GM19035 (cell line): ENCODE data around the gene DMAC2.
"Not testable (repeated sequence)": the region's sequence is repeated elsewhere in the genome, so short reads cannot be mapped to it uniquely, and the experiment has no call there.

Experiments
- ATAC-seq: cut with Tn5 transposase; IDR thresholded peaks from one replicate; pipeline ENCODE4 v1.9.1; 2021; ENCODE audit not compliant: unreplicated experiment

Gene DMAC2

DNA sequence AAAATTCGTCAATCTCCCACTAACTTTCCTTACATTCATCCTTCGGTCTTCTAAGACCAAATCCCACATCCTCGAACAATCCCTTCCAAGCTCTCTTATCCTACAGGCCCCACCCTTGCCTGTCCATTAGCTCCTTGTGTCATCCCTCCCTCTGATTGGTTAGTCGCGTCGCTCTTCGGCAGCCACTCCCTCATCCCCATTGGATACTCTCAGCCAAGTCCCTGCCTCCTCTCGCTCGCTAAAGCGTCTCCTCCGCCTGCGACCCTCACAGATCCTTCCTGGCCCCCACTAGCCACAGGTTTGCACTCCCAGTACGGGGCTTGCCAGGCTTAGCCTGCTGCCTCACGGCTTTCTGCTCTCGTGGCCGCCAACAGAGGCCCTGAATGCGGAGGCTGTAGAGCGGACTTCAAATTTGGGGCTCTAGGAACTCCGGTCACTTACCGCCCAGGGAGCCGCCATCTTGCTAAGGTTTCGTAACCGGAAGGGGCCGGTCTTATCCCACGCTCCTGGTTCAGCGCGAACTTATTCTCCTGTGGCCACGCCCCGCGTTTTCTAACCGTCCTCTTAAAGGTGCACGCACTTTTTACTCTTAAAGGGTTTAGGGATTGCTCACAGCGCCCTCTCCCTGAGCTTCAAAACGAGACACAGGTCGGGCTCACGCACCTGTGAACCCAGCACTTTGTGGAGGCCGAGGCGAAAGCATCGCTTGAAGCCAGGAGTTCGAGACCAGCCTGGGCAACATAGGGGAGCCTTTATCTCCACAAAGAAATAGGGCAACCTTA is at the start of gene DMAC2:
Gene DMAC2, minus strand, starts transcription at position 472 of the 782 bp plus-strand sequence. Its CDS starts 13 bp downstream, at position 459.
- peak; percentile 92 for ATAC-seq

DNA sequence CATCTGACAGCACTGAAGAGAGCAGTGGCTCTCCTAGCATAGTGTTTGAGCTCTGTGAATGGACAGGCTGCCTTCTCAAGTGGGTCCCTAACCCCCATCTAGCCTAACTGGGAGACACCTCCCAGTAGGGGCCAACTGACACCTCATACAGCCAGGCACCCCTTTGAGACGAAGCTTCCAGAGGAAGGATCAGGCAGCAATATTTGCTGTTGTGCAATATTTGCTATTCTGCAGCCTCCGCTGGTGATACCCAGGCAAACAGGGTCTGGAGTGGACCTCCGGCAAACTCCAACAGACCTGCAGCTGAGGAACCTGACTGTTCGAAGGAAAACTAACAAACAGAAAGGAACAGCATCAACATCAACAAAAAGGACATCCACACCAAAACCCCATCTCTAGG is 47.2 kb upstream of the DMAC2 start:
- not testable (repeated sequence) for ATAC-seq

DNA sequence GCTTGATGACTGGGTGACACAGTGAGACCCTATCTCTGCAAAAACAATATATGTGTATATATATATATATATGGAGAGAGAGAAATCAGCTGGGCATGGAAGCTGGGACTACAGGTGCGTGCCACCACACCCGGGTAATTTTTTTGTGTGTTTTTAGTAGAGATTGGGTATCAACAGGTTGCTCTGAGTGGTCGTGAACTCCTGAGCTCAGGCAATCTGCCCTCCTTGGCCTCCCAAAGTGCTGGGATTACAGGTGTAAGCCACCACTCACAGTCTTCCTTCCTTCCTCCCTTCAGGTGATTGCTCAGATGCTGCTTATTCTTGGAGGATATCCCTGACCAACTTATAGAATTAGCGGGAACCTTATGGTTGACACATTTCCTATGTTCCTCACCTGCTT is 45.1 kb upstream of the DMAC2 start:
- no peak for ATAC-seq

DNA sequence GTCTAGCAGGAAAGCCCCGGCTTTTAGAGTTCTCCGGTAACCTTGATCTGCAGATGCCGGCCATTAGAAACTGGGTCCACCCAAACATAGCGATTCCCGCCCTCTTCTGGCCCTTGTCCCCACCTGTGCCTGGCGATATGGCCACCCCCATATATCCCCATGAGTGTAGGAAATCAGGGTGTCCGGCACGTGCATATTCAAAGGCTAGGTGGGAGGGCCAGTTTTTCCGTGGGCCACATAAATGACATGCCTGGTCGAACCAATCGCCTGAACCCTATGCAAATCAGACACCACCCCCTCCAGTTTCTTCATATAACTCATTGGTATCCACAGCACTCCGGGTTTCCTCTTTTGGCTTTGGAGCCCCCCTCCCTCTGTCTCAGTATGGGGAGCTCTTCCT is 40.6 kb upstream of the DMAC2 start:
- no peak for ATAC-seq

DNA sequence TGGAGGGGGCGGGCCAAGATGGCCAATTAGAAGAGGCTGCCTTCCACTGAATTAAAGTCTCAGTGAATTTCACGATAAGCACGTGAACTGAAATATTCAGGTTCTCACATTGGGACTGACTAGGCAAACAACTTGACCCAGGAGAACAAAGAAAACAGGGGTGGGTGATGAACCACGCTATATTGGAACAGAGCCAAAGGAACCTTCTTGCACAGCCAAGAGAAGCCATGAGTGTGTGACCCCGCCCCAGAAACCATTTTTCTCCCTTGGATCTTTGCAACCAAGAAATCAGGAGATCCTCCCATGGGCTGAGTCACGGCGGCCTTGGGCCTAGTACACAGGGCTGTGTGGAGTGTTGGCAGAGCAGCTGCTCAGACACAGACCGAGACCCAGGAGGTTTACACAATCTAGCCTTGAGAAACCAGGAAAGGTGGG is 40.1 kb upstream of the DMAC2 start:
- no peak for ATAC-seq

DNA sequence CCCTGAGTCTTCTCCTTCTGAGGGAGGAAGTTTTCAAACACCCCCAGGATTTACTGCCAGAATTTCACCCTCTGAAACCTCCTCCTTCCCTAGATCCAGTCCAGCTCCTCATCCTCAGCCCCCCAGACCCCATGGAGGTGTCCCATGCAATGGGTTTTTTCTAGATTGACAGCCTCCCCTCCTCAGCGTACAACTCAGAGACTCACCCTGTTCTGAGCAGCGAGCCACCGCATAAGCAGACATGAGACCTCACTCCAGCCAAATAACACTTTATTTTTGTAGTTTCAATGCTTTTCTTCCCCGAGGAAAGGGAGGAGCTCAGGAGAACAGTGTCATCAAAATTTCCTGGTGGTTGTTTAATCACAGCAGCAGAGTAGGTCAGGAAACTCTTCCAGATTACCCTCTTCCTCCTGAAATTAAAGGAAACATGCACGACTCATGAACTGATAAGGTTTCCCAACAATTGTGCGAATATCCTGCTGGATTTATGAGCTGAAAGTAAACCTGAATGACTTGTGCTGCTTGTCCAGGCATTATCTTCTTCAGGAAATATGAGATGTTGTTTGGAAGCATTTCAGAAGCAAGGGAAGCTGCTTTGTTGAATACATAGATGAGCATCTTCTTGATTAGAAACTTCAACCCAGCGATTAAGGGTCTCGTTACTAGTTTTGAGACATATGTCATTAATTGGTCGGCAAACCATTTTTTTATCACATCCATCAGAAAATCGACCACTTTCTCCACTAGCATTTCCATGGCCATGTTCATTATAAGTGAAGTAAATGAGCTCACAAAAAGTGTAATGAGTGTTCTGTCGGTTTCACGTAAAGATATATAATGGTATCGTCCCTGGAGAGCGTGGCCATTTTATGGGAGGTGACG is 39.4 kb upstream of the DMAC2 start:
- no peak for ATAC-seq

DNA sequence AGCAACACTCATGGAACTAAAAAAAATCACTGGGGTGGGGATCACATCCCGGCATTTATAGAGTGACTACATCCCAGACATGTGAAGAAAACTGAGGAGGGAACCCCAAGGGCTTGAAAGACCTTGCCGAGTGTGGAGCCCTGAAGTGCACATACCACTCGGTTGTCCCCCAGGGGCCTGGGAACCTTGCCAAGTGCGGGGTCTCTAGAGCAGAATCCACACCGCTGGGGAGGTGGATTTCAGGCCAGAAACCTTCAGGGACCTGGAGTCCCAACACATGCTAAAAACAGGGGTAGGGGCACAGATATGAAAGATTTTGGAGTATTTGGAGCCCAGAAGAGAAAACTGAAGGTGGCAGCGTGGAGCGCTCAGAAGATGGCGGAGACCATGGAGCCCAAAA is 38.5 kb upstream of the DMAC2 start:
- no peak for ATAC-seq

DNA sequence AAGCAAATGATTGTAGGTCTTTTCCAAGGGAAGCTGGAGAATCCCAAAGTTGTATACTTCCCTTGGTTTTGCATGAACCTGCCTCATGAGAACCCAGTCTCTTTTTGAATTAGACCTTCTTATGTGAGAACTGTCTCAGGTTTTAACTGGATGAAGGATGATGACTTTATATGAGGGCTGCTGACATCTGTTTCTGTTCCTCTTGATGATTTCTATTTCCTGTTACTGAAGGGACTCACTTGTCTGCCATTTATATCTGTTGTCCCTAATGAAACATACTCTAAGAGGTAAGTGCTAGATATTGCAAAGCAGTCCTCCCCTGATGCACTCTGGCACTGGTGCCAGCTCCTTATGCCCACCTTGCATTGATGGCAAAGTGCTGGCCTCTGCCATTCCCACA is 36.9 kb upstream of the DMAC2 start:
- no peak for ATAC-seq

DNA sequence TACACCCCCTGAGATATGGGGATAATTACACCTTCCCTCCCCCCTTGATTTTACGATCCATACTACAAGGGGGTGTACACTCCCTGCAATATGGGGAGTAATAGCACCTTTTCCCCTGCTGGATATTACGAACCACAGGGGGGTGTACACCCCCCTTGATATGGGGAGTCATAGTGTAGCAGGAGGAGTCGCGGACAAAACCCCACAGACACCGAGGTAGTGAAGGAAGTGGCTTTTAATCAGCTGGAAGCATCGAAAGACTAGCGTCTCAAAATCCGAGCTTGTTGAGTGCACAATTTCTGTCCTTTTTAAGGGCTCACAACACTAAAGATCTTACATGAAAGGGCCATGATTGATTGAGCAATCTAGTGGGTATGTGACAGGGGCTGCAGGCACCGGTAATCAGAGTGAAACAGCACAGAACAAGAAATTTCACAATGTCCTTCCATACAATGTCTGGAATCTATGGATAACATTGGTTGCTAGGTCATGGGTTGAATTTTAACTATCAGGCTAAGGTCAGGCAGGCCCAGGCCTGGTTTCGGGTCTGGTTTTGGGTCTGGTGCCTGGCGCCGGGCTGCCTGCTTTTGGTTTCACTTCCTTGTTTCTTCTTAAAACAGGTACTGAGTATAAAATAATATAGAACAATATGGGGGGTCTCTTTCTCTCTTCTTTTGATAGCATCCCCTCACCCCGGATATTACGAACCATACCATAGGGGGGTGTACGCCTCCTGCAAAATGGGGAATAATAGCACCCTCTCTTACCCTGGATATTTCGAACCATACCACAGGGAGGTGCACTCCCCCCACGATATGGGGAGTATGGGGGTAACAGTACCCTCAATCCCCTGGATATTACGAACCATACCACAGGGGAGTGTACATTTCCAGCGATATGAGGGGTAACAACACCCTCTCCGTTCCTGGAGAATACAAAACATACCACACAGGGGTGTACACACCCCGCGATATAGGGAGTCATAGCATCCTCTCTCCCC is 23.8 kb upstream of the DMAC2 start:
- ATAC-seq, result not testable (repeated sequence)

DNA sequence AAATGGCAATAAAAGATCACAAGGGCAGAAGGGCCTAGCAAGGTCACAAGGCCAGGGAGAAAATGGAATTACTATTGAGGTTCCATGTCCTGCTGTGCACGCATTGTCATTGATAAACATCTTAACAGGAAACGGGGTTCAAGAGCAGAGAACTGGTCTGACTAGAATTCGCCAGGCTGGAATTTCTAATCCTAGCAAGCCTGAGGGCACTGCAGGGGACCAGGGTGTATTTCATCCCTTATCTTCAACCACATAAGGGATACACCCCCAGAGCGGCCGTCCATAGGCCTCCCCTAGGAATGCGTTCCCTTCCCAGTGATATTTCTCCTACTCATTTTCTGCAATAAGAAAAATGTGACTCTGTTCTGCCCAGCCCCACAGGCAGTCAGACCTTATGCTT is 22.8 kb upstream of the DMAC2 start:
- ATAC-seq, result no peak

DNA sequence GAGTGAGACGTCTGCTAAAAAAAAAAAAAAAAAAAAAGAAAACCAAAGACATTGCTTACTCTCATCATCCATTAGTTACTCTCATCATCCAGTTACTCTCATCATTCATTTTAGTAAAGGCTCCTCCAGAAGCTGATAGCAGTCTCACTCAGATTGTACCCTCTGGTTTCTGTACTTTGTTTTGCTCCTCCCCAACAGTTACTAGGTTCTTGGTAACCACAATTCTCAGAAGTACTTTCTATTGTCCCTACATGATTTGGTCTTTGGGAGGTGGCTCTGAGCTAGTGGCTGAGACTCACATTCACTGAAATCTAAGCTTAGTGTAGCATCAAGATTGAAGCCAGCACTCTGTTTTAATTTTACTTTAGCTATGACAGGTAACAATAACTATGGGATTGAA is 17.5 kb upstream of the DMAC2 start:
- ATAC-seq, result peak; percentile 81

DNA sequence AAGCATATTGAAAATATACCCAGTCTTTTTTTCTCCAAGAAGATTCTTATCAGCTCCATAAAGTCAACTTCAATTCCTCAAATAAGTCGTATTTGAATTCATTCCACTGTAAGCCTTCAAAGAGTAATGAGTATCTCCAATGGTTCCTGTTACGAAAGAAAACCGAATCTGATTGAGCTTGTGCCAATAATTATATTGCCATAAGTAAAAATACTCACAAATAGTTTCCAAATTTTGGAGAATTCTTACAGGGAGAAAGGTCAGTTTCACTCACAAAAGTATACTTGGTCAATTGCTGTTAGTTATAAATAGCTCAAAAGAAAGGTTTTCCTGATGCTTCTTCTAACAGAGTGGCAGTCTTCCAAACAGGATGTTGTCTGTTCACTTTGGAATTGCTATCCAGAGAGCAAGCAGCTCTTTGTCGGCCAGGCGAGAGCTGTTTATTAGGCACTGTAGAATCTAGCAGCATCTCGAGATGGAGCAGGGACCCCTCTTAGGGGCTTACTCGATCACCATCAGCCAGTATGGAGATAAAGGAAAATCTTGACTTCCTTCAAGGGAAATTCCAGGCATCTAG is 16.7 kb upstream of the DMAC2 start:
- no peak for ATAC-seq

DNA sequence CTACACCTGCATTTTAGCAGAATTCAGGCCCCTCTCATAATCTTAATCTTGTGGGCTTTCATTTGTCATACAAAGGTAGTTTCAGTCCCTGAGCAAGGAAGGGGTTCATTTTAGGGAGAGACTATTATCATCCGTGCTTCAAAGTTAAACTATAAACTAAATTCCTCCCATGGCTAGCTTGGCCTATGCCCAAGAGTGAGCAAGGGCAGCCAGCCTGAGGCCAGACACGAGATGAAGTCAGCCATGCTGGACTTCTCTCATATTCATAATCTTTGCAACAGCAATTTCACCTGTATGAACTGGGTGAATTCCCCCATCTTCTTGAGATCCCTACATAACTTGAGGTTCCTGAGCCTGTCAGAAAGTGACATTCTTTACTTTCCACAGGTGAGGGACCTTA is 16.2 kb upstream of the DMAC2 start:
- ATAC-seq, result no peak

DNA sequence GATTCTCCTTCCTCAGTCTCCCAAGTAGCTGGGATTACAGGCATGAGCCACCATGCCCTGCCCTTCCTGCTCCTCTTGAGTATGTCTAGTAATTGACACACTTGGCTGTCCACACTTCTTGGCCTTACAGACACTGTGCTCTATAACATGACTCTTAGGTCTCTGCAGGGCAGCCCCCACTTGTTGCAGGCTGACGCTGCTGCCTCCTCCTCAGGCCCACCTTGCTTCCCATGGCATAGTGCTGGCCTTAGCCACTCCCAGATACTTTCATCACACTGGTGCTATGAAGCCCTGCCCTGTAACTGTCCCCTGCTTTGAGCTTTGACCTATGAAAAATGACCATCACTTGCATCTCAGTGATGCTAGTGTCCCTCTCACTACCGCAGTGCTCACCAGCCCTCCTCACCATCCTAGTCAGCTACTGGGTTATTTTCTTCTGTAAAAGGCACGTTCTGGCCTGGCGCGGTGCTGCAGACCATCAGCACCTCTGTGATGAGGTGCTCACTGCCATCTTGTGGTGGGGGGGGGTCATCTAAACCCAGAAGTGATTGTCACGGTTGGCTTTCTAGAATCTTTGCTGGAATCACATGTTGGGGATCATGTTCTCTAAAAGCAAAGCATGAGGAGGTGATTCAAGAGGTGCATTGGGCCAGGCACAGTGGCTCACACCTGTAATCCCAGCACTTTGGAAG is 13.0 kb upstream of the DMAC2 start:
- ATAC-seq, result no peak

DNA sequence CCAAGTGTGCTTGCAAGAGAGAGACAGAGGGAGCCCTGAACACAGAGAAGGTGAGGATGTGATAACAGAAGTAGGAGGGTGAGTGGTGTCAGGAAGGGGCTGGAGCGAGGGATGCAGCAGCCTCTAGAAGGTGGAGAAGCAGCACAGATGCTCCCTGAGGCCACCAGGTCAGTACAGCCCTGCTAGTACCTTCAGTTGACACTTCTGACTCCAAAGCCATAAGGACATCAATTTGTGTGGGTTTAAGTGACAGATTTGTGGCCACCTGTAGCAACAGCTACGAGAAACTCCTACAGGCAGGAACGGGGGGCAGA is 10.1 kb upstream of the DMAC2 start:
- ATAC-seq, result no peak

DNA sequence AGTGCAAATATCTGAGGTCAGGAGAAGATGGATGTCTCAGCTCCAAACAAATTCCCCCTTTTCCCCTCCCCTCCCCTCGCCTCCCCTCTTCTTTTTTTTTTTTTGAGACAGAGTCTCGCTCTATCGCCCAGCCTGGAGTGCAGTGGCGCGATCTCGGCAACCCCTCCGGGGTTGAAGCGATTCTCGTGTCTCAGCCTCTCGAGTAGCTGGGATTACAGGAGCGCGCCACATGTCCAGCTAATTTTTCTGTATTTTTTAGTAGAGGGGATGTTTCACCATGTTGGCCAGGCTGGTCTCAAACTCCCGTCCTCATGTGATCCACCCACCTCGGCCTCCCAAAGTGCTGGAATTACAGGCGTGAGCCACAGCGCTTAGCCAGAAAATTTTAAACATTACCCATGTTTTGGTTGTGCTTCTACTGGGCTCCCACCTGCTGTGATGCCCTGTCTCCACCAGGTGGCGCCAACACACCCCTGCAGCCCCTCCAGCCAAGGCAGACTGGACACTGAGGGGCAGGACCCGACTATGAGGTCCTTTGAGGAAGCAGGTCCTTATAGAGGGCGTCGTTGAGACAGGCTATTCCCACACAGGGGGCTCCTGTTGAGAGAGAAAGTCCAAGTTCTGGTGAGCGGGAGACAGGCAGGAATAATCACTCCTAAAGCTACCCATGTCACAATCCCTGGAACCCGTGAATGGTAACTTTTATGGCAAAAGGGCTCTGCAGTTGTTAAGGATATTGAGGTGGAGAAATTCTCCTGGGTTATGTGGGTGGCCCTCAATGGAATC is 9.6 kb upstream of the DMAC2 start:
- ATAC-seq, result no peak

DNA sequence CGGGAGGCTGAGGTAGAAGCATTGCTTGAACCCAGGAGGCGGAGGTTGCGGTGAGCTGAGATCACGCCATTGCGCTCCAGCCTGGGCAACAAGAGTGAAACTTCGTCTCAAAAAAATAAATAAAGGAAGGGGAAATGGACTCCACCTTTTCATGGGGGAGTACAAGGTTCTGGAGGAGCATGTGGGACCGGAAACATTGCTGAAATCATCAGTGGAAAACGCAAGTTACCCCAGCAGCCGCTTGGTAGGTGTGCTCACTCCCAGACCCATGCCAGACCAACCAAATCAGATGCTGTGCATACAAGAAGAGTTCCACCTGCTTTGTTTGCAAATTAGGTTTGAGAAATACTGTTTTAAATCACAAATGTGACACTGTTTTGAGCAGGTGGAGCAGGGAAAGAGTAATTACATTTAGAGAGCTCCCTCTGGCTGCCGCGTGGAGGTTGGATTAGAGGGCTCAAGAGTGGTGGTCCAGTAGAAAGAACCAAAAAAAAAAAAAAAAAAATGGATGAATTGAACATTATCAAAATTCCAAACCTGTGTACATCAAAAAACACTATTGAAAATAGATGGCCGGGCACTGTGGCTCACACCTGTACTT is 8.1 kb upstream of the DMAC2 start:
- ATAC-seq, result no peak

DNA sequence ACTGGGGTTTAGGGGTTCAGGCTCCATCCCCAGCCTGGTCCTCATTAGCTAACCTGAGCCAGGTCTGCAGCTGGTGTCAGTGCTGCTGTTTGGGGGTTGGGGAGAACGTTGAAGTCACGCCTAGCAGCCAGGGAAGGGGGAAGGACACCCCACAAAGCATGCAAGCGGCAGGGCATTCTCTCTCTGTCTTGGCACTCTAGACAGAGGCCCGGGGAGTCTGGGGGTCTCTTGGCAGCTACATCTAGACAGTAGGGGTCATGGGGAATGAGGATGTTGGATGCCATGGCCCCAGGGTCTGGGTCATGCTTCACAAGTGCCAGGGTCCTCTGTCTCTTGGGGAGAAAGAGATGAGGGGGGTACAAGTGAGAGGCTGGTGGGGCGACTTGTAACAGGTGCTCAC is 5.9 kb upstream of the DMAC2 start:
- ATAC-seq, result no peak
